Panc1 (cell line): ENCODE data around the gene ZC3H7B.

ENCODE experiments used
- POLR2AphosphoS5 ChIP-seq: IDR thresholded peaks from 2 replicates; pipeline ENCODE4 v1.6.1; 2012; ENCODE audit warnings: mild to moderate bottlenecking, low read depth, low read length, moderate library complexity
- TCF7L2 ChIP-seq: IDR thresholded peaks from 2 replicates; pipeline ENCODE4 v1.6.1; 2011; ENCODE audit warnings: mild to moderate bottlenecking, low read depth, low read length, inconsistent platforms
- TF ChIP-seq, protein P1 (sequence below): fragments of 450-650 bp; IDR thresholded peaks from 2 replicates; pipeline ENCODE4 v1.5.1; 2017; ENCODE audit warnings: mild to moderate bottlenecking

GRCh38 chr22:41324821-41325528 is 23.6 kb downstream of the ZC3H7B start:
- TF ChIP-seq POLR2AphosphoS5 (no peak), TCF7L2 (no peak)
- TF ChIP-seq, protein P1, sequence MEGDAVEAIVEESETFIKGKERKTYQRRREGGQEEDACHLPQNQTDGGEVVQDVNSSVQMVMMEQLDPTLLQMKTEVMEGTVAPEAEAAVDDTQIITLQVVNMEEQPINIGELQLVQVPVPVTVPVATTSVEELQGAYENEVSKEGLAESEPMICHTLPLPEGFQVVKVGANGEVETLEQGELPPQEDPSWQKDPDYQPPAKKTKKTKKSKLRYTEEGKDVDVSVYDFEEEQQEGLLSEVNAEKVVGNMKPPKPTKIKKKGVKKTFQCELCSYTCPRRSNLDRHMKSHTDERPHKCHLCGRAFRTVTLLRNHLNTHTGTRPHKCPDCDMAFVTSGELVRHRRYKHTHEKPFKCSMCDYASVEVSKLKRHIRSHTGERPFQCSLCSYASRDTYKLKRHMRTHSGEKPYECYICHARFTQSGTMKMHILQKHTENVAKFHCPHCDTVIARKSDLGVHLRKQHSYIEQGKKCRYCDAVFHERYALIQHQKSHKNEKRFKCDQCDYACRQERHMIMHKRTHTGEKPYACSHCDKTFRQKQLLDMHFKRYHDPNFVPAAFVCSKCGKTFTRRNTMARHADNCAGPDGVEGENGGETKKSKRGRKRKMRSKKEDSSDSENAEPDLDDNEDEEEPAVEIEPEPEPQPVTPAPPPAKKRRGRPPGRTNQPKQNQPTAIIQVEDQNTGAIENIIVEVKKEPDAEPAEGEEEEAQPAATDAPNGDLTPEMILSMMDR: no peak
